SK-N-MC (cell line): ENCODE measurements around the gene CXCL6.

Experiments used
- DNase-seq: peaks from one replicate; pipeline ENCODE4 v3.0.0-alpha.2; 2011; ENCODE audit warnings: low read depth, low spot score
- H3K27ac ChIP-seq: fragments of 200-600 bp; sonication (generic); 2 replicates; pipeline ENCODE4 v1.5.1; 2016; ENCODE audit warnings: mixed run types
- H3K36me3 ChIP-seq: fragments of 200-600 bp; sonication (generic); 2 replicates; pipeline ENCODE4 v1.6.1; 2017; ENCODE audit warnings: antibody characterized with exemption, low read length, mixed read lengths; ENCODE audit not compliant: insufficient read depth
- H3K4me3 ChIP-seq: fragments of 200-600 bp; sonication (generic); 2 replicates; pipeline ENCODE4 v1.5.1; 2016
- H3K9ac ChIP-seq: fragments of 200-600 bp; sonication (generic); 2 replicates; pipeline ENCODE4 v1.8.0; 2017; ENCODE audit warnings: mixed run types, mixed read lengths; ENCODE audit not compliant: insufficient read length
- H3K9me3 ChIP-seq: fragments of 200-600 bp; sonication (generic); 2 replicates; pipeline ENCODE4 v1.6.1; 2017; ENCODE audit warnings: low read depth, mild to moderate bottlenecking, antibody characterized with exemption, low read length, moderate library complexity, mixed read lengths
- EZH2 ChIP-seq: fragments of 200-600 bp; sonication (generic); IDR thresholded peaks from one replicate; pipeline ENCODE4 v1.6.1; 2017; ENCODE audit warnings: antibody characterized with exemption
- FOXP2 ChIP-seq: optimal IDR thresholded peaks from 2 replicates; pipeline ENCODE3; 2011; ENCODE audit warnings: mild to moderate bottlenecking, moderate library complexity; ENCODE audit not compliant: insufficient read depth; ENCODE audit errors: extremely low read length, control extremely low read depth
- POLR2AphosphoS5 ChIP-seq: IDR thresholded peaks from 2 replicates; pipeline ENCODE4 v1.6.1; 2012; ENCODE audit warnings: mild to moderate bottlenecking, low read depth, low read length, borderline replicate concordance

Gene CXCL6

DNA sequence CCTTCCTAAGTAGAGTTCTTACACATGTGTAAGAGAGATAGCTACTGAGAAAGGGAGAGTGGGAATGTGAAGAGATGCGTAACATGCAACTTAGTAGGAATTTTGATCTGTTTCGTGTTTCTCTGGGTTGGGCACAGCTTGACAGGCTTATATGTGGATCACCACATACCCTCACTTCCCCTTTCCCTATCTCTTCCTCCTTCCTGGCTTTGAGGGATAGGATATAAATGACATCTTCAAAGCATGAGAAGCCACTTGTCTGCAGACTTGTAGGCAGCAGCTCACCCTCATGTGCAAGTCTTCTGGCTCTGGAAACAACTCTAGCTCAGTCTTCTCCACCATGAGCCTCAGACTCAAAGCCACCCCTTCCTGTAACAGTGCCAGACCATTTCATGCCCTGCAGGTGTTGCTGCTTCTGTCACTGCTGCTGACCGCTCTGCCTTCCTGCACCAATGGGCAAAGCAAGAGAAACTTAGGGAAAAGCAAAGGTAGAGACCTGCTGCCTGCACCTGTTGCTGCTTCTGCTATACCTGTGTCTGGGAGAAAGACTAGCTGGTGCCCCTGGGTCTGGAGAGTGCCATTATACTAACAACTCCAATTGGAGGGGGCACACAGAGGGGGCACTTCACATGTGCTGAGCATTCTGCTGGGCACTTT is 11.2 kb downstream of the CXCL6 start:
- no peak for DNase-seq
- TF ChIP-seq EZH2 (no peak), FOXP2 (no peak), POLR2AphosphoS5 (no peak)
- no peaks in the 10 kb centered on the region for H3K36me3 ChIP-seq

DNA sequence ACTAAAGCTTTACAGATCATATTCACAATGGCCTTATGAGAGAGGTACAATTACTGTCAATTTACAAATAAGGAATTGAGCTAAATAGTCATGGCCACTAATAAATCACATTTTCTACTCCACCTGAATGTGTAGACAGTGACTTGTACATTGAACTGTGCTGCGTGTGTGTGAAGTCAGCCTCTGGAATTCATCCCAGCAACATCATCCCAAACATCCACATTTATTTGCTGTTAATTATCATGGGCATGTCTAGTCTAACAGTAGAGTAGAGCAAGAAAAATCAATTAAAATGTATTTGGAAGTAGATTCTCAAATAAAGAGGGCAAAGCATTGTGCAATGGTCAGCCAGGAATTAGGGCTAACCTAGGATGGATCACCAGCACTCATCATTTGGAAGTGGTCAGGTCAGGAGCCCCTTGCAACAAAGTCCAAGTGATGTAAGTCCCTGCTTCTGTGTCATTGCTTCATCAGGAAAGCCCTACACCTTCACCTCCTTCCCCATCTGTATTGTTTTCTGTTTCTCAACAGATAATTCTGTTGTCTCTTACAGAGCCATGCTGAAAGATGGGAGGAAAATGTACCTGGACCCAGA is 11.8 kb downstream of the CXCL6 start:
- Histone ChIP-seq H3K27ac (no peak overlapping the region), H3K4me3 (no peak overlapping the region)
- no peak for TF ChIP-seq POLR2AphosphoS5
- TF ChIP-seq EZH2 = no peak
- TF ChIP-seq FOXP2 = no peak

More for the DNA sequence above, 11.2 kb downstream of the CXCL6 start:
- Histone ChIP-seq H3K27ac (no peak overlapping the region), H3K4me3 (no peak overlapping the region), H3K9ac (no peak overlapping the region), H3K9me3 (no peaks in the 10 kb centered on the region)

DNA sequence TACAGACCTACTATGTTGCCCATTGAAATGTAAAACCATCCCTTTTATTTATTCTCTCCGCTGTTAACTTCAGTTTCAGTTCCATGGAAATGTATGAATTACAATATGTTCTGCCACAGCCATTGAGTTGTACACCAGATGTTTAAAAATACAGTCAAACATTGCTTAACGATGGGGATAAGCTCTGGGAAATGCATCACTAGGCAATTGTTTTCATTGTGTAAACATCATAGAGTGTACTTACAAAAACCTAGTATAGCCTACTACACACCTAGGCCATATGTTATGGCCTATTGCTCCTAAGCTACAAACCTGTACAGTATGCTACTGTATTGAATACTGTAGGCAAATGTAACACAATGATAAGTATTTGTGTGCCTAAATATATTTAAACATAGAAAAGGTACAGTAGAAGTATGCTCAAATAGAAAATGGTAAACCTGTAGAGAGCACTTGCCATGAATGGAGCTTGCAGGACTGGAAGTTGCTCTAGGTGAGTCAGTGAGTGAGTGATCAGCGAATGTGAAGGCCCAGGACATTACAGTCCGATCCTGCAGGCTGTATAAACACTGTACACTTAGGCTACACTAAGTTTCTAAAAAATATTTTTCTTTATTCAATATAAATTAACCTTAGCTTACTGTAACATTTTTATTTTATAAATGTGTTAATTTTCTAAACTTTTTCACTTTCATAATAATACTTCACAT is 13.9 kb downstream of the CXCL6 start:
- H3K4me3 ChIP-seq = no peak overlapping the region
- no peaks in the 10 kb centered on the region for H3K36me3 ChIP-seq
- H3K9me3 ChIP-seq = no peaks in the 10 kb centered on the region
- no peak overlapping the region for H3K27ac ChIP-seq
- DNase-seq = no peak
- TF ChIP-seq FOXP2 (no peak), EZH2 (no peak), POLR2AphosphoS5 (no peak)
- H3K9ac ChIP-seq = no peak overlapping the region

More for the DNA sequence above, 11.8 kb downstream of the CXCL6 start:
- DNase-seq = no peak
- Histone ChIP-seq H3K36me3 (no peaks in the 10 kb centered on the region), H3K9me3 (no peaks in the 10 kb centered on the region), H3K9ac (no peak overlapping the region)

DNA sequence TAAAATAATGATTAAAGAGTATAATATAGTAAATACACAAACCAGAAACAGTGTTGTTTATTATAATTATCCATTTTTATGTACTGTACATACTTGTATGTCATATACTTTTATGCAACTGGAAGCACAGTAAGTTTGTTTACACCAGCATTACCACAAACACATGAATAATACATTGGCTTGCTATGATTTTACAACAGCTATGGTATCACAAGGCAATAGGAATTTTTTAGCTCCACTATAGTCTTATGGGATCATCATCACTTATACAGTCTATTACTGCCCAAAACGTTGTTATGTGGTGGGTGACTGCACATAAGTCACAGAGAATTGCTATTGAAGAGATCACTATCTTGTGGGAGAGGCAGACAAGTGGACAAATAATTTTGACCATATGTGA is 14.8 kb downstream of the CXCL6 start:
- no peak for DNase-seq
- Histone ChIP-seq H3K36me3 (no peaks in the 10 kb centered on the region), H3K27ac (no peak overlapping the region), H3K4me3 (no peak overlapping the region), H3K9me3 (no peaks in the 10 kb centered on the region), H3K9ac (no peak overlapping the region)
- TF ChIP-seq POLR2AphosphoS5 (no peak), FOXP2 (no peak), EZH2 (no peak)

DNA sequence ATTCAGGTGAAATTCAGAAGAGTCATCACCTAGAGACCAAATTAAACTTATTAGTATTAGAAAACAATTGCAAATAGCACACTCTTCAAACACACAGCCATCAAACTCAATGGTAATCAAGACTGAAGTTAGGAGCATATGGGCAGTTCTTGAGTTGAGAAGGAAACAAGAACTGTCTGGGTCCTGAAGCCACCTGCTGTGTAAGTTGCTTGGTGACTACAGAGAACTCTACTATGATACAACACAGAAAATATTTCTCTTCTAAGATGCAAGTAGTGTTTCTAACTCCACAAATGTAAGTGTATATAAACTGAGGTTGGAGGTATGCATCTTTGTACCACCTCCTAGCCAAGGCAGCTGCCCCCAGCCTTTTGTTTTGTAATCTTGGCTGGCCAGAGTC is 16.3 kb downstream of the CXCL6 start:
- Histone ChIP-seq H3K9me3 (no peaks in the 10 kb centered on the region), H3K9ac (no peak overlapping the region), H3K36me3 (no peaks in the 10 kb centered on the region), H3K4me3 (no peak overlapping the region), H3K27ac (no peak overlapping the region)
- TF ChIP-seq FOXP2 (no peak), EZH2 (no peak), POLR2AphosphoS5 (no peak)
- DNase-seq = no peak

DNA sequence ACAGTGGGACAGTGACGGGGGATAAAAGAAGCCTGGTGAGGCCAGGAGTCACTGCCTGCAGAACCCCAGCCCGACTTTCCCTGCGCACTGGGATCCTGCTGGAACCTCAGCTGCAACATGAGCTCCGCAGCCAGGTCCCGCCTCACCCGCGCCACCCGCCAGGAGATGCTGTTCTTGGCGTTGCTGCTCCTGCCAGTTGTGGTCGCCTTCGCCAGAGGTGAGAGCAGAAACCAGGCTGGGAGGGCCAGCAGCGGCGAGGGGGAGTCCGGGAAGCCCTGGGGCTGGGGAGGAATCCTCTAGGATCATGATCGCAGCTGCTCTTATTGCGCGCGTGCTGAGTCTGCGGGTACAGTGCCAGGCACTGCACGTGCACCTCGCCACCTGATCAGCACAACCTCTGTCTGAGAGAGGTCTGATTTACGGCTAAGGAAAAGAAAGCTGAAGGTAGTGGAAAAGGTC is 16.8 kb downstream of the CXCL6 start, which contains the start of gene PF4V1:
PF4V1 (plus strand) TSS at position 51 of the 459 bp plus-strand sequence; CDS start at position 118, 67 bp downstream.
- no peaks in the 10 kb centered on the region for H3K9me3 ChIP-seq
- H3K36me3 ChIP-seq = no peaks in the 10 kb centered on the region
- H3K4me3 ChIP-seq = peak within 1 kb of the TSS; percentile 25; the same call in 1 of the 2 replicates
- TF ChIP-seq POLR2AphosphoS5 (no peak), FOXP2 (no peak), EZH2 (no peak)
- H3K9ac ChIP-seq = no peak within 1 kb of the TSS
- no peak within 1 kb of the TSS for H3K27ac ChIP-seq
- DNase-seq = no peak

DNA sequence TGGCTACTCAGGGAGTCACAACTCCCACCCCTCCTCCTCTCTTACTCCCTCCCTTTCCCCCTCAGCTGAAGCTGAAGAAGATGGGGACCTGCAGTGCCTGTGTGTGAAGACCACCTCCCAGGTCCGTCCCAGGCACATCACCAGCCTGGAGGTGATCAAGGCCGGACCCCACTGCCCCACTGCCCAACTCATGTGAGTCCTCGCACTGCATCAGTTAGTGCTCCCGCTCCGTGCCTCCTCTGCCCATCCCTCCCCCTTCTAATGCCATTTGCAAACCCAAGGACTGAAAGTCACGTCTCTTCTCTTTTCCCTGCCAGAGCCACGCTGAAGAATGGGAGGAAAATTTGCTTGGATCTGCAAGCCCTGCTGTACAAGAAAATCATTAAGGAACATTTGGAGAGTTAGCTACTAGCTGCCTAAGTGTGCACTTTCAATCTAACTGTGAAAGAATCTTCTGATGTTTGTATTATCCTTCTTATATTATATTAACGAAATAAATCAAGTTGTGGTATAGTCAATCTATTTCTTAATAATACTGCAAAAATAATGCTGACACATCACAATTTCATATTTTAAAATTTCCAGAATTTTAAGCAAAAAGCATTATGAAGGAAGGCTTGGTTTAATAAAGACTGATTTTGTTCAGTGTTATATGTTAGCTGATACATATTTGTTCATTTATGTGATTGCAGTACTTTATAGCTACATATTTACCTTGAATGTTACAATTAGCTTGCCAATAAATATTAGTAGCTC is 17.4 kb downstream of the CXCL6 start:
- no peak overlapping the region for H3K27ac ChIP-seq
- no peak for DNase-seq
- H3K36me3 ChIP-seq = no peaks in the 10 kb centered on the region
- no peaks in the 10 kb centered on the region for H3K9me3 ChIP-seq
- H3K9ac ChIP-seq = no peak overlapping the region
- TF ChIP-seq POLR2AphosphoS5 (no peak), FOXP2 (no peak), EZH2 (no peak)
- H3K4me3 ChIP-seq = no peak overlapping the region

DNA sequence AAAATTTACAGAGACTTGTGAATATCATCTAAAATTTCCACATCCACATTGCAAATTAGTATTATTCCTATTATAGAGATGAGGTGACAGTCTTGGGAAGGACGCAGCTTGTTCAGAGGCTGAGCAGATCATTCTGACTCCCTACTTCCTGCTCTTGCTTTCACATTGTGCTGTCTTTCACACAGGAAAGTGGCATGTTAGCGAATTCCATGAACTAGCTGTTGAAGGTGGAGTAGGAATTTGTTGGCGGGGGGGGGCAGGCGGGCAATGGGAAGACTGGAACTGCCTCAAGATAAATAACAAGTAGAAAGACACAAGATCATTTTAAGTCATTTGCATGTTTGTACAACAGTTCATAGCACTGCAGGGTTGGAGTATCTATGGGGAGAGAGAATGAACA is 18.9 kb downstream of the CXCL6 start:
- no peak for DNase-seq
- TF ChIP-seq POLR2AphosphoS5 = no peak
- TF ChIP-seq FOXP2 = no peak
- TF ChIP-seq EZH2 = no peak
- Histone ChIP-seq H3K9me3 (no peaks in the 10 kb centered on the region), H3K9ac (no peak overlapping the region), H3K36me3 (no peaks in the 10 kb centered on the region), H3K27ac (no peak overlapping the region), H3K4me3 (no peak overlapping the region)
